Stimulated activated CD4-positive, alpha-beta T cell treated with anti-CD3 and anti-CD28 coated beads, TNF-alpha, amount 100 ng/mL, for 4 hours (primary cell): ENCODE data around the gene TEAD4.

Source experiments
- DNase-seq, 3 experiments: peaks; one replicate each; pipeline ENCODE4 v3.0.0-alpha.2; 2020; ENCODE audit warnings: low read depth in 3 of 3

The TEAD4 gene

GRCh38 chr12:2960390-2960956 is 1.3 kb downstream of the TEAD4 start:
- DNase-seq: no peak

GRCh38 chr12:2960996-2961616 is 1.9 kb downstream of the TEAD4 start:
- DNase-seq: no peak

GRCh38 chr12:2961705-2962104 is 2.5 kb downstream of the TEAD4 start:
- DNase-seq: no peak

DNA sequence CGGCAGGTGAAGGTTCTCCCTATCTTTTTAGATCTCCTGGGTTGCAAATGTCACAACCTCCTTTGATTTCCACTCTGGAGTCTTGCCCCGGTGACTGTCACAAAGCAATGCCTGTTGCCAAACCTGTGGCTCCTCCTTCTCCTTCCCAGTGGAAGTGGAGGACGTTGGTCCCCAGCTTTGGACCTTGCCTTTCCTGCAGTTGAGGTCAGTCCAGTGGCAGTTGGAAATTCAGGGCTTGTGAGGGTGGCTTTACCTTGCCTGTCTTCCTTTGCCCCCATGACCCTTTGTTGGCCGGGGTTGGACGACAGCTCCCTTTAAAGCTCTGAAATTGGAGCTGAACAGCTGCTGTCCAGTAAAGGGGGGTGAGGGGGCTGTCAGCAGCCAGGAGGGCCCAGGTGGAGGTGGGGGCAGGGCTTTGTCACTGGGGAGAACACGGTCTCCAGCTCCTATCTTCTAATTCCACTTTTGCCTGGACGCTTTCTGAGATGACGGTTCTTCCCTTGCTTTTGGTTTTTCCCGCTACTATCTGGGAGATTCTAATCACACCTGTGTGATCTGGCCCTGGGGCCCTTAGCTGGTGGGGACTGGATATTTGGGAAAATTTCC is 4.1 kb downstream of the TEAD4 start:
- DNase-seq: no peak

DNA sequence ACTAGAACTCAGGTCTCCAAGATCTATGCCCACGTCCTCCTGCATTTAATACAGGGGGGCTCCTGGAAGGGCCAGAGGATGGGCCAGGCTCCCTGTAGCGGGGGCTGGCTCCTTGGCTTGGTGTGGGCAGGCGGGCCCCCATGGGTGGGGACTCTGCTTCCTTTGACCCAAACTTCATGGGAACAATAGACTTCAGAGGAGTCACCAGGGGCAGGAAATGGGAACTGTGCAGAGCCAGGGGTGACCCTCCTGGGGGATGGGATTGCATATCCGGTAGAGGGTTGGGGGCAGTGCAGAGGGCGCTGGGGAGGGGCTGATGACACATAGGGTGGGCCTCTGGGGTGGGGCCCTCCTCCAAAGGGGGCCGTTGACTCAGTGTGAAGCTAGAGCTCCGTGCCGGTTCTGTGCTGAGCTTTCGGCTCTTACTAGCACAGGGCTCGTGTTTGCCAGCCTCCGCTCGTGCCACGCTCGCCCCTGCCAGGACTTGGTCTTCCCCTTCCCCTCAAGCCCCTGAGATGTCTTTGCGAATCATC is 4.6 kb downstream of the TEAD4 start:
- DNase-seq: no peak

- DNase-seq: no peak
These were observed 8.5 kb downstream of the TEAD4 start for GRCh38 chr12:2967651-2968050.

DNA sequence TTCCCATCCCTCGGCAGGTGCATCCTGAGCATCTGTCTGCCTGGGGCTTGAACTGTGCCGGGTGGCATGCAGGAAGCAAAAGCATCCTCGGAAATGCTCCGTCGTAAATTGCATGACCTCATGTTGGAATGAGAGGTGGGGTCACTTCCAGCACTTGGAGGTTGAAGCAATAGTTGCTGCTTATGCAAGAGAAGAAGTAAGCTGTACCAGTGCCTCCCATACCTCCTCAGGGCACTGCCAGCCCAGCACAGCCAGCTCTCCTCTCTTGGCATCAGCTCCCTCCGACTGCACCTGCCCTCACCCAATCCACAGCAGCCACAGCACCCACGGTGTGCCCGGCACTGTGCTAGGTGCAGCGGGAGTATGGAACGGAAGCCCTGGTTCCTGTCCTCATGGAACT is 11.5 kb downstream of the TEAD4 start:
- no peak for DNase-seq

- no peak for DNase-seq
These were observed 14.4 kb downstream of the TEAD4 start for GRCh38 chr12:2973566-2973965.

DNA sequence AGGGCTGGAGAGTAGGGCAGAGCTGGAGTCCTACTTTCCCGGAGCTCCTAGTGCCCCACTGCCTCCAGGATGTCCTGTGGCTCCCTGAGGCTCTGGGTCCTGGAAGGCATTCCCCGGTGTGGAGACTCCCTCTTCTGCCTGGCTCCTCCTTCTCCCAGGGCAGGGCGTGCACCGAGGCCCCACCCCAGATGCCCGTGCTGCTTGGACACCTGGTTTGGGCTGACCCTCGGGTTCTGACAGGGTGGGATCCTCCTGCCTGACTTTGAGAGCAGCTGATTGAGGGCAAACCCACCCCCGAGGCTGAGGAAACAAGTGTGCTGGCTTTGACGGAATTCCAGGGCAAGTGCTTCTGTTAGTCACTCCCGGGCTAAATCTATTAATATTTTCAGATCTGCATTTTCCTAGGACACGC is 15.4 kb downstream of the TEAD4 start:
- no peak for DNase-seq

- no peak for DNase-seq
These were observed 17.4 kb downstream of the TEAD4 start for GRCh38 chr12:2976581-2976996.

- no peak for DNase-seq
These were observed 18.6 kb downstream of the TEAD4 start for GRCh38 chr12:2977776-2978175.

DNA sequence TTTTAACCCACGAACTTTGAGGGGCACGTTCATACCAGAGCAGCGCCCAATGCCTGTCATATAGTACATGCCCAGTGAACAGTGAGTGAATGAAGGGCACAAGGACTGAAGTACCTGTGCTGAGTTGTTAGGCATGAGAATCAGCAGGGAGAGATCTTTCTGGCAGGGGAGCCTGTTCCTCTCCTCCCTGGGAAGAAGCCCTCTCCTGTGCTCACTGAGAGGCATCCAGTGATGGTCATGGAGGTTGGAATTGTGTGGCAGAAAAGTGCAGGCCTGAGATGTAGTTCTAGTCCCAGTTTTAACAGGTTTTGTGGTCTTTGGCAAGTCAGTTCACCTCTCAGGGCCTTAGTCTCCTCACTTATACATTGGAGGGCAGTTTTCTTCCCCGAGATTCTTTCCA is 20.6 kb downstream of the TEAD4 start:
- DNase-seq: no peak

DNA sequence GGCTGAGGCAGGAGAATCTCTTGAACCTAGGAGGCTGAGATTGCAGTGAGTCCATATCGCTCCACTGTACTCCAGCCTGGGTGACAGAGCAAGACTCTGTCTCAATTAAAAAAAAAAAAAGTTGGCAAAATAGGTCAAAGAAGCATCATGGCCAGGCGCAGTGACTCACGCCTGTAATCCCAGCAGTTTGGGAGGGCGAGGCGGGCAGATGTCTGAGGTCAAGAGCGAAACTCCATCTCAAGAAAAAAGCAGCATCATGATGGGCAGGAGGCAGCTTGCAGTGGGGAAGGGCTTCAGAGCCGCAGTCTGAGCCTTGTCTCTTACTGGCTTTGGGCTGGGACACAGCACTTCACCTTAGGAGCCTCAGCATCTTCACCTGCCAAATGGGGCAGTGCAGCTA is 21.4 kb downstream of the TEAD4 start:
- DNase-seq: no peak

- no peak for DNase-seq
These were observed 23.2 kb downstream of the TEAD4 start for GRCh38 chr12:2982361-2982760.

GRCh38 chr12:2984249-2984648 is 25.1 kb downstream of the TEAD4 start:
- DNase-seq: no peak

GRCh38 chr12:2984698-2985097 is 25.5 kb downstream of the TEAD4 start:
- DNase-seq: no peak

GRCh38 chr12:2986876-2987275 is 27.7 kb downstream of the TEAD4 start:
- DNase-seq: no peak

- DNase-seq: no peak
These were observed 29.3 kb downstream of the TEAD4 start for GRCh38 chr12:2988494-2988893.

DNA sequence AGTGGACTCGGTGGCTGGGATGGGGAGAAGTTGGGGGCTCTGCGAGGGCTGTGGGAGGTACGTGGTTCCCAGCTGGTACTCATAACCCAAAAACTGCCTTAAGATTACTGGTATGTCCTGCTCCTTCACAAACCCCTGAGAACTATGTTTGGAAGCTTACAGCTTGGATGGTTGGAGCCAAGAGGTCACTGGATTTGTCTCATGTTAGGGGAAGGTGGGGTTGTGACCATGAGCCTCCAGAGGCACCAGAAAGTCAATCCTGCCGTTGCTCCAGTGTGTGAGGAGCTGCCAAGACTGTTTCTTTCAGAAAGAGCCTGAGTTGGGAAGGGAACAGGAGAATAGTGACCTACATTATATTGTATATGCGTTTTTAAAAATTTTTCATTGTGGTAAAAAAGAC is 33.5 kb downstream of the TEAD4 start:
- no peak for DNase-seq

DNA sequence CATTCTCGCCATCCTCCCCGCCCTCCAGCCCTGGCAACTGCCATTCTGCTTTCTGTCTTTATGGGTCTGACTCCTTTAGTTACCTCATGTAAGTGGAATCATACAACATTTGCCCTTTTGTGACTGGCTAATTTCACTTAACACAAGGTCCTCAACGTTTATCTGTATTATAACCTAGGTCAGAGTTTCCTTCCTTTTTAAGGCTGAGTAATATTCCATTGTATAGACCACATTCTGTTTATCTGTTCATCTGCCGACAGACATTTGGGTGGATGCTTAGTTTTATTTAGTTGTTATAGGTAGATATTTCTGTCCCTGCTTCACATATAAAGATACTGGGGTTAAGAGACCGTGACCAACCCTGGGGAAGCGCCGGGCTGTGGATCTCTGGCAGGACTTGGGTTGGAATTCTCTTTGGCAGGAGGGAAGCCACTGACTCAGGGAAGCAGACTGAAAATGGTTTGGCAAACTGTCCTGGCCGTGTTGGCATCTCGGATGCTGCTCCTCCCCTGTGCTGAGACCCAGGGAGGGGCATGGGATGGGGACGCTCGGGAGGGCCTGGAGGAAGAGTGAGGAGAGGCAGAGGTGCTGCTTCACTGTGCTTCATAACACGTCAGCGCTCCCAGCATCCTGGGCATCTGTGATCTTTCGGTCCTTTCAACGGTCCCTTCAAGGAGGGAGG is 38.9 kb downstream of the TEAD4 start:
- DNase-seq: no peak

DNA sequence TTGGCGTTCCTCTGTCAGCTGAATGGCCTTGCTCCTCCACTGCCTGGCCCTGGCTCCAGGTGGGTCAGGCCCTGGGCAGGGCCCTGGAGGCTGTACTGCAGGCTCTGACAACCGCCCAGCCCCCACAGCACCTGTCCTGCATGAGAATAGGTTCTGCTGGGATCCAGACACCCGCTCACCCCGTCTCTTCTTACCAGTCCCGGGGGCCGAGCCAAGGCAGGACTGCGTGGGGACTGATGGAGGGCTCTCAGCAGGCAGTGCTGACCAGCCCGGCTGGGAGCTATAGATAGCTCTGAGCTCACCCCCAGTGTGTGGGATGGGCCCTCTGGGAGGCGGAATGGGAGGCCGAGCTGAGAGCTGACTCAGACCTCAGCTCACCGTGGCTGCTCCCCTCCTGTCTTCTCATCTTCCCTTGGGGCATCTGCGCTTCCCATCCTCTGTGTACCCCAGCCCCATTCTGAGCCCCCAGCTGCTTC is 39.6 kb downstream of the TEAD4 start:
- no peak for DNase-seq

GRCh38 chr12:2999265-2999841 is 40.2 kb downstream of the TEAD4 start:
- no peak for DNase-seq
